Retinal pigment epithelial cell (primary cell): Measurements from ENCODE around the gene ATRNL1.

ENCODE experiments used
- DNase-seq: peaks from one replicate; pipeline ENCODE4 v3.0.0-alpha.2; 2010; ENCODE audit warnings: low read depth
- H3K4me3 ChIP-seq: 2 replicates; pipeline ENCODE4 v1.5.1; 2011; ENCODE audit warnings: mild to moderate bottlenecking, low read length, control low read depth, moderate library complexity
- CTCF ChIP-seq: conservative IDR thresholded peaks from 2 replicates; pipeline ENCODE4 v1.5.1; 2011; ENCODE audit warnings: low read depth, low read length, control low read depth, inconsistent platforms

Gene ATRNL1

GRCh38 chr10:115093286-115093775 is at the start of gene ATRNL1:
TSS of gene ATRNL1 (plus strand) at chr10:115093365. CDS start at chr10:115093751, 386 bp downstream.
- no peak for DNase-seq
- no peak for TF ChIP-seq CTCF
- peak within 1 kb of the TSS; percentile 76 for H3K4me3 ChIP-seq

DNA sequence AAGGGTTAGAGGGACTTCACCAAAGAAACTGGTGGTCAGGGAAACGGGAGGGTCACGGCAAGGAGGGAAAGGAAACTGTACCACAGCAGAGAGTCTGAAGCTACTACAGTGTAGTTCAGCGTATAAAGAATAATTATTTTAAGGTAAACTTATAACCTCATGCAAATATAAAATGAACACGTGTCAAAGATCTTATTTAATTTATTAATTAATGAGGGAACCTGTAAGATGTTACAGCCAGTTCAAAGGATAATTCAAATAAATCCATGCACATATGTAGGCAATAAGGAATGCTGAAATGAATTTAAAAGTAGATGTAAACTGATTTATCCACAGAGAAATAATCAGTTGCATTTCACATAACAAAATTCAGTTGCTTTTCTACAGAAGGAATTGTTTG is 49.4 kb upstream of the ATRNL1 start:
- no peak for DNase-seq
- no peak for TF ChIP-seq CTCF
- no peak overlapping the region for H3K4me3 ChIP-seq

- DNase-seq = no peak
- no peak for TF ChIP-seq CTCF
- no peak overlapping the region for H3K4me3 ChIP-seq
These were observed 48.3 kb upstream of the ATRNL1 start for GRCh38 chr10:115044891-115045290.

DNA sequence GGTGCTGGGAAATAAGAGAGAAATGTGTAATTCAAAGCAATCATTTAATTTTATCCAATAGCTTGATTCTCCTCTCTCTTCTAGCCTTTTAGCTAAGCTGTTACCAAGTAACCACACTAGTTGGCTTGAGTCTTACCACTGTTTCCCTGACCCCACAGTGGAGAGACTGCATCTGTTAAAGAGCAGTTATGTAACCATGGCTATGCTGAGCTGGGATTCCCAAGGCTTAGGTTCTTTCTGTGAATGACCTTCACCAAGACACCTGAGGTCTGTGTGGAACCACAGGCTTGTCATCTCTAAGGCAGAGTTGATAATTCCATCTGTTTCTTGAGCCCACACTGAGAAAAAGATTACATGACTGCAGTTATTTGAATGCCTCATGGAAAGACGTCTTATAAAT is 47.7 kb upstream of the ATRNL1 start:
- TF ChIP-seq CTCF = no peak
- no peak for DNase-seq

DNA sequence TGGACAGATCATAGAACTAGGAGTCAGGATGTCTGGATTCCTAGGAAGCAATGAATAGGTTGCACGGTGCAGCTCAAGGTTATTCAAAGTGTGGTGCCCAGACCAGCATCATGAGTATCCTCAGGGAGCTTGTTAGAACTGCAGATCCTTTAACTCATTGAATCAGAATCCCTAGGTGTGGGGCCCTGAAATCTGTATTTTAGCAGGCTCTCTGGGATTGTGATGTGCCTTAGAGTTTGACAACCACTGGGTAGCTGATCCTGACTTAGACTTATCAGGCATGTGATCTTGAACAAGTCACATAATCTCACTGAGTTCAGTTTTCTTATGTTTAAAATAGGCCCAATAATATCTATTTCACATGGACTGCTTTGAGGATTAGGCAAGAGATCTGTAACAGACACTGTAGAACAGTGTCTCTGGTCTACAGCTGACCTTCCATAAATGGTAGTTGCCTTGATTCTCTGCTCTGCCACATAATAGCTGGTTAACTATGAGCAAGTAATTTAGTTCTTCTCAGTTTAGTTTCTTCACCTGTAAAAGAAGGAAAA is 46.4 kb upstream of the ATRNL1 start:
- no peak for TF ChIP-seq CTCF
- no peak overlapping the region for H3K4me3 ChIP-seq
- DNase-seq = no peak

More for the DNA sequence above, 47.7 kb upstream of the ATRNL1 start:
- no peak overlapping the region for H3K4me3 ChIP-seq

DNA sequence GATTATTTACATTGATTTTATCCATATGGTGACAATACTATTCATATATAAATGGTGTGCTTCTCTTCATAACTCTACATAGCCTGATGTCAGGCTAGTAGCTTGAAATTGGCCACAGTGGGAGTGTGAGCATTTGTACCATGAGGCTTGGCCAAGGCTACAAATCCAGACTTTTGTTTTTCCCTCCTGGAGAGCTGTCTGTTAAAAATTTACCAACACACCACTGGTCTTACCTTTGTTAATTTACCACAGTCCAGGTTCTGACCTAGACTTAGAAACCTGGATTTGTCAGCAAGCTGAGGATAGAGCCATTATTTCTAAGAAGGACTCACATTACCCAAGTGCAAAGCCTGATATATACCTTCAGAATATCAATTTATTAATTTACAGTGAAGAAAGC is 45.5 kb upstream of the ATRNL1 start:
- DNase-seq = no peak
- no peak overlapping the region for H3K4me3 ChIP-seq
- no peak for TF ChIP-seq CTCF

DNA sequence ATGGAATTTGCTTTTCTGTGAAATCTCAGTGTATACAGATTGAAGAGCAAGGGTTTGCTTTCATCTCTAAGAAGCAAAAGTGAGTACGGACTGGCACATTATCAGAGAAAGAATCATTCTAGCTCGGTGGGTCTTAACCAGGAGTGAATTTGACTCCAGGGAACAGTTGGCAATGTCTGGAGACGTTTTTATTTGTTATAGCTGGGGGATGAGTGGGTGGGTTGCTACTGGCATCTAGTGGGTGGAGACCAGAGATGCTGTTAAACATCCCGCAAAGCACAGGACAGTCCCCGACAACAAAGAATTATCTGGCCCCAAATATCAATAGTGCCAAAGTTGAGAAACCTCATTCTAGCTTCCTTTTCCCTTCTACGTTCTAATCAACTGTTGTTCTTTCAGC is 43.8 kb upstream of the ATRNL1 start:
- no peak for DNase-seq
- TF ChIP-seq CTCF = peak; percentile 19
- H3K4me3 ChIP-seq = no peak overlapping the region
